Kidney (tissue), 14 donors: ENCODE data around the gene EXOC3L1. TPM values are rescaled to one million over a fixed set of nuclear protein-coding genes. Genes with fewer than 3 reads are reported as not detected.

Source experiments
- DNase-seq, 5 donors: peaks; one replicate each; pipeline ENCODE4 v3.0.0-alpha.2; 2013 to 2020
- FAIRE-seq: peaks from 2 replicates; lab custom pipeline; 2012; peaks lifted over from hg19 to GRCh38; lab: Jason Lieb, UNC
- H3K27ac ChIP-seq, 2 donors: one replicate each; pipeline ENCODE4 v1.7.0; 2013; ENCODE audit warnings: low read depth in 2 of 2, low read length in 2 of 2, inconsistent platforms in 1 of 2
- H3K27me3 ChIP-seq: one replicate; pipeline ENCODE4 v1.7.1; 2013; ENCODE audit warnings: low read length, inconsistent platforms; ENCODE audit not compliant: control insufficient read depth, insufficient read depth
- H3K36me3 ChIP-seq, 3 donors: one replicate each; pipeline versions ENCODE4 v1.7.0 to v1.7.1; 2013; ENCODE audit warnings: low read length in 3 of 3, control low read depth in 1 of 3, inconsistent platforms in 1 of 3; ENCODE audit not compliant: insufficient read depth in 3 of 3, control insufficient read depth in 2 of 3
- H3K4me1 ChIP-seq, 3 donors: one replicate each; pipeline versions ENCODE4 v1.7.0 to v1.7.1; 2013; ENCODE audit warnings: low read length in 3 of 3, inconsistent platforms in 1 of 3, low read depth in 1 of 3; ENCODE audit not compliant: control insufficient read depth in 2 of 3, insufficient read depth in 2 of 3
- H3K4me3 ChIP-seq, 3 donors: one replicate each; pipeline versions ENCODE4 v1.7.0 to v1.8.1; 2013; ENCODE audit warnings: low read length in 3 of 3, control low read depth in 1 of 3, inconsistent platforms in 1 of 3
- H3K9ac ChIP-seq, 3 donors: one replicate each; pipeline versions ENCODE4 v1.7.0 to v1.7.1; 2013; ENCODE audit warnings: low read length in 3 of 3, control low read depth in 1 of 3, inconsistent platforms in 1 of 3
- H3K9me3 ChIP-seq, 3 donors: one replicate each; pipeline versions ENCODE4 v1.7.0 to v1.7.1; 2013; ENCODE audit warnings: low read length in 3 of 3, control low read depth in 1 of 3, inconsistent platforms in 1 of 3; ENCODE audit not compliant: control insufficient read depth in 2 of 3, insufficient read depth in 1 of 3
- intact Hi-C: fragments of 100-400 bp; cut with DNase I; formaldehyde crosslinking; loops from one replicate; pipeline ENCODE4 v1.11.1; 2022
- polyA plus RNA-seq: library from polyadenylated mRNA; stranded (reverse); fragments of 350-450 nt; fragmentation: Illumina TruSeq; extraction: RNeasy Lipid Tissue Mini Kit (QIAGEN cat#74804); gene quantifications from one replicate; pipeline ENCODE4 v1.2.3, GENCODE V29; 2014; ENCODE audit warnings: low read depth, low replicate concordance; ENCODE audit not compliant: insufficient read depth
- total RNA-seq: library from RNA; stranded (reverse); fragmentation: NEBNext Ultra II Directional; extraction: Animal tissue kit (Norgen Biotek cat#: 25700); gene quantifications from one replicate; pipeline ENCODE4 v1.2.1, GENCODE V29; 2021
- TF ChIP-seq, protein P1 (sequence below): IDR thresholded peaks from 3 replicates; pipeline ENCODE4 v1.5.1; 2012; ENCODE audit warnings: mild to moderate bottlenecking, moderate library complexity, borderline replicate concordance; ENCODE audit not compliant: insufficient read depth; ENCODE audit errors: extremely low read depth
- donor health status: control.
- donor health status: control.
- donor health status: control.
- donor health status: control.
- donor health status: control.
- donor health status: DM: yes; HTN: yes; CAD: no.
- donor health status: Normal renal cell carcinoma (clear cell type).

EXOC3L1 gene
- total and polyA plus RNA-seq, 2 donors from 2014 or later = 7.2 to 9.9 TPM

- H3K4me3 ChIP-seq = no peak overlapping the region
- no peak for FAIRE-seq
Observed at GRCh38 chr16:67190448-67191399, 788 bp upstream of the EXOC3L1 start.

DNA sequence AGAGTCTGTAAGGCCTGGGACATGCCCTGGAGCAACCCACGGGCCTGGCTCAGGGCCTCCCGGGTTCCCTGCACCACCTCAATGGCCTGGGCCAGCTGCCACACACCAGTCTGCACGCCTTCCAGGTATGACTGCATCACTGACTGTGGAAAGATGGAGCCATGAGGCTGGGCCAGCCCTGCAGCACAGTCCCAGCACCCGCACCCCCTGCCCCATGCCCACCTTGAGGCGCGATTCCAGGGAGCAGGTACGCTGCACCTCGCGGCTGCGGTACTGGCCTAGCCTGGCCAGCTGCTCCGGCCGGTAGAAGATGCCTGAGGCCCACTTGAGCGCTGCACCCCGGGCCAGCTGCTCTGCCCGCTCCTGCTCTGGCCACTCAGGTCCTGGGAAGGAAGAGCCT, 1.1 kb downstream of the EXOC3L1 start:
- no peak for DNase-seq
- no peak overlapping the region for H3K9ac ChIP-seq
- TF ChIP-seq, protein P1, sequence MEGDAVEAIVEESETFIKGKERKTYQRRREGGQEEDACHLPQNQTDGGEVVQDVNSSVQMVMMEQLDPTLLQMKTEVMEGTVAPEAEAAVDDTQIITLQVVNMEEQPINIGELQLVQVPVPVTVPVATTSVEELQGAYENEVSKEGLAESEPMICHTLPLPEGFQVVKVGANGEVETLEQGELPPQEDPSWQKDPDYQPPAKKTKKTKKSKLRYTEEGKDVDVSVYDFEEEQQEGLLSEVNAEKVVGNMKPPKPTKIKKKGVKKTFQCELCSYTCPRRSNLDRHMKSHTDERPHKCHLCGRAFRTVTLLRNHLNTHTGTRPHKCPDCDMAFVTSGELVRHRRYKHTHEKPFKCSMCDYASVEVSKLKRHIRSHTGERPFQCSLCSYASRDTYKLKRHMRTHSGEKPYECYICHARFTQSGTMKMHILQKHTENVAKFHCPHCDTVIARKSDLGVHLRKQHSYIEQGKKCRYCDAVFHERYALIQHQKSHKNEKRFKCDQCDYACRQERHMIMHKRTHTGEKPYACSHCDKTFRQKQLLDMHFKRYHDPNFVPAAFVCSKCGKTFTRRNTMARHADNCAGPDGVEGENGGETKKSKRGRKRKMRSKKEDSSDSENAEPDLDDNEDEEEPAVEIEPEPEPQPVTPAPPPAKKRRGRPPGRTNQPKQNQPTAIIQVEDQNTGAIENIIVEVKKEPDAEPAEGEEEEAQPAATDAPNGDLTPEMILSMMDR = no peak
- H3K27me3 ChIP-seq = no peaks in the 10 kb centered on the region
- H3K4me3 ChIP-seq = no peak overlapping the region
- intact Hi-C loops = no loop called here
- no peaks in the 10 kb centered on the region for H3K9me3 ChIP-seq
- peaks cover 0 to 5% (median 0%) of the 10 kb centered on the region in 3 donors for H3K36me3 ChIP-seq
- no peak for FAIRE-seq
- peaks cover 0 to 32% (median 15%) of the 10 kb centered on the region in 3 donors for H3K4me1 ChIP-seq
- no peak overlapping the region for H3K27ac ChIP-seq

More at GRCh38 chr16:67190448-67191399, 788 bp upstream of the EXOC3L1 start:
- Histone ChIP-seq H3K9me3 (no peaks in the 10 kb centered on the region), H3K36me3 (peaks cover 4 to 24% (median 13%) of the 10 kb centered on the region in 3 donors), H3K27me3 (no peaks in the 10 kb centered on the region), H3K9ac (peak overlapping the region in 1 of 3 donors; percentile 34), H3K4me1 (peaks cover 0 to 23% (median 16%) of the 10 kb centered on the region in 3 donors), H3K27ac (peak overlapping the region in 1 of 2 donors; percentile 44)
- TF ChIP-seq, protein P1 = no peak
- intact Hi-C loops = no loop called here
- DNase-seq = no peak

DNA sequence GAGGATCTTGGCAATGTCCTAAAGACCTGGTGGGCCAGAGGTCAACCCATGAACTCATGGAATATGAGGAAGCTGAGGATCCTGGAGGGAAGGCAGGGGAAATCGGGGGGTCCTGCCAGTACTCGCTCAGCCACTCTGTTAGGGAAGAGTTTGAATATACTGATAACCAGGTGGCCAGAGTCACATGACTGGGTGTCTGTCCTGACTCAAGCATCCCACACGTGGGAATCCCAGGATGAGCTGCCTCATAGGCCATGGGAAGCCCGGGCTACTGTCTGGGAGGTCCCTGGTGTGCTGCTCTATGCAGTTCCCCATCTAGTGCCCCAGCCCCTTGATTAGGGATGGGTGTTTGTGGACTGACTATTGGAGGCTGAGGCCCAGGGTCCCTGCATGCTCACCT, 1.6 kb downstream of the EXOC3L1 start:
- no peak for DNase-seq
- Histone ChIP-seq H3K36me3 (peaks cover 0 to under 1% (median 0%) of the 10 kb centered on the region in 3 donors), H3K9ac (no peak overlapping the region), H3K27ac (no peak overlapping the region), H3K4me1 (peaks cover 0 to 29% (median 11%) of the 10 kb centered on the region in 3 donors), H3K27me3 (no peaks in the 10 kb centered on the region), H3K4me3 (no peak overlapping the region), H3K9me3 (no peaks in the 10 kb centered on the region)
- intact Hi-C loops = no loop called here
- no peak for FAIRE-seq
- TF ChIP-seq, protein P1 = no peak
